ENCODE results near the gene PLSCR3.
A peak's percentile ranks its signal among the peaks of the same experiment; 100 is the strongest.

PLSCR3 gene

GRCh38 chr17:7441266-7441665, 46.9 kb upstream of the PLSCR3 start (continued):
- TF ChIP-seq TSHZ2 (CRISPR knock-in tag; IDR thresholded peaks at IDR 0.05) (no peak), ZNF8 (CRISPR knock-in tag; IDR thresholded peaks at IDR 0.05) (no peak), SNAI2 (CRISPR knock-in tag; IDR thresholded peaks at IDR 0.05) (no peak), ZFP30 (CRISPR knock-in tag; IDR thresholded peaks at IDR 0.05) (no peak), CSDC2 (CRISPR knock-in tag; IDR thresholded peaks at IDR 0.05) (no peak), TCF4 (CRISPR knock-in tag; IDR thresholded peaks at IDR 0.05; ENCODE audit: borderline replicate concordance) (no peak)
- TF ChIP-seq, protein P1, sequence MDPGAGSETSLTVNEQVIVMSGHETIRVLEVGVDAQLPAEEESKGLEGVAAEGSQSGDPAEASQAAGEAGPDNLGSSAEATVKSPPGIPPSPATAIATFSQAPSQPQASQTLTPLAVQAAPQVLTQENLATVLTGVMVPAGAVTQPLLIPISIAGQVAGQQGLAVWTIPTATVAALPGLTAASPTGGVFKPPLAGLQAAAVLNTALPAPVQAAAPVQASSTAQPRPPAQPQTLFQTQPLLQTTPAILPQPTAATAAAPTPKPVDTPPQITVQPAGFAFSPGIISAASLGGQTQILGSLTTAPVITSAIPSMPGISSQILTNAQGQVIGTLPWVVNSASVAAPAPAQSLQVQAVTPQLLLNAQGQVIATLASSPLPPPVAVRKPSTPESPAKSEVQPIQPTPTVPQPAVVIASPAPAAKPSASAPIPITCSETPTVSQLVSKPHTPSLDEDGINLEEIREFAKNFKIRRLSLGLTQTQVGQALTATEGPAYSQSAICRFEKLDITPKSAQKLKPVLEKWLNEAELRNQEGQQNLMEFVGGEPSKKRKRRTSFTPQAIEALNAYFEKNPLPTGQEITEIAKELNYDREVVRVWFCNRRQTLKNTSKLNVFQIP (CRISPR knock-in tag; IDR thresholded peaks at IDR 0.05; ENCODE audit: borderline replicate concordance, low read depth) = no peak

DNA sequence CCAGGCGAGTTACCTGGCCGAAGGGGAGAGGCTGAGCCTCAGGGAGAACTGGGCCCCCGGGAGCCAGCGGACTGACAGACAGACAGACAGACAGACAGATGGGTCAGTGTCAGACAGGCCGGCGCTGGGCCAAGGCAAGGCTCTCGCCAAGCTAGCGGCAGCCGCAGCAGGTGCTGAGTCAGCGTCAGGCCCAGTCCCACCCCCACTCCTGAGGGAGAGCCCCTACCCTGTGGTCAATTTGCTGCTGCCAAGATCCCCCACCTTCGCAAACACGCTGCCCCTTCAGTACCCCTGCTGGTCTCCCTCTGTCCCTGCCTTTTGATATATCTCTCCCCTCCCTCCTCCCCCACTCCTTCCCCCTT, 46.5 kb upstream of the PLSCR3 start:
- TF ChIP-seq ZFP30 (CRISPR knock-in tag; IDR thresholded peaks at IDR 0.05) = no peak
- peak; percentile 25; the same call in 1 of the 2 replicates for TF ChIP-seq PATZ1 (CRISPR knock-in tag; IDR thresholded peaks at IDR 0.05; ENCODE audit: borderline replicate concordance)
- peak; percentile 52 for ATAC-seq

GRCh38 chr17:7440113-7440833, 45.9 kb upstream of the PLSCR3 start:
- peak; percentile 40 for ATAC-seq
- TF ChIP-seq, protein P1 (CRISPR knock-in tag; IDR thresholded peaks at IDR 0.05; ENCODE audit: borderline replicate concordance, low read depth) = no peak
- TF ChIP-seq ZNF565 (CRISPR knock-in tag; conservative IDR thresholded peaks at IDR 0.05; ENCODE audit: low read depth) (no peak), CREB5 (CRISPR knock-in tag; IDR thresholded peaks at IDR 0.05; ENCODE audit: low read depth) (no peak), CSDC2 (CRISPR knock-in tag; IDR thresholded peaks at IDR 0.05) (no peak), OSR1 (CRISPR knock-in tag; IDR thresholded peaks at IDR 0.05) (no peak), ESRRG (CRISPR knock-in tag; IDR thresholded peaks at IDR 0.05) (no peak), BACH2 (CRISPR knock-in tag; IDR thresholded peaks at IDR 0.05; ENCODE audit: borderline replicate concordance) (no peak), ZNF8 (CRISPR knock-in tag; IDR thresholded peaks at IDR 0.05) (no peak), TSHZ2 (CRISPR knock-in tag; IDR thresholded peaks at IDR 0.05) (no peak), CSRNP3 (CRISPR knock-in tag; IDR thresholded peaks at IDR 0.05) (no peak), ZNF70 (CRISPR knock-in tag; IDR thresholded peaks at IDR 0.05) (no peak), ZC3H10 (CRISPR knock-in tag; IDR thresholded peaks at IDR 0.05) (no peak), SNAI2 (CRISPR knock-in tag; IDR thresholded peaks at IDR 0.05) (no peak), TOX (CRISPR knock-in tag; IDR thresholded peaks at IDR 0.05; ENCODE audit: borderline replicate concordance) (no peak)
